HepG2 (cell line): ENCODE data around the gene SPATA32. TPM values are rescaled to one million over a fixed set of nuclear protein-coding genes. Genes with fewer than 3 reads are reported as not detected.

Experiments
- ATAC-seq: fragments of 200-7000 bp; cut with Tn5 transposase; 3 replicates; pipeline ENCODE4 v1.9.1; 2020; ENCODE audit warnings: mild to moderate bottlenecking, moderate library complexity
- BruUV-seq: library from RNA; stranded (reverse); fragments of 400-500 nt; replicated peaks from 2 replicates; lab custom pipeline; 2021; lab: Mats Ljungman, UMichigan
- CTCF ChIA-PET: fragments of 300-600 bp; formaldehyde crosslinking; extraction: SDS; loops from one replicate; lab custom pipeline; 2021; ENCODE audit warnings: low total read pairs, inconsistent platforms, low intra/inter-chr PET ratio; lab: Yijun Ruan, JAX
- POLR2A ChIA-PET: fragments of 350-600 bp; sonication (Branson Sonifier 250); formaldehyde crosslinking; loops from one replicate; lab custom pipeline; 2020; ENCODE audit warnings: antibody characterized with exemption, inconsistent platforms; lab: Yijun Ruan, JAX
- DNase-seq: peaks from one replicate; pipeline ENCODE4 v3.0.0-alpha.2; 2015; ENCODE audit warnings: low spot score
- FAIRE-seq: peaks from 3 replicates; lab custom pipeline; 2011; peaks lifted over from hg19 to GRCh38; lab: Jason Lieb, UNC
- H2AFZ ChIP-seq: one replicate; pipeline ENCODE4 v1.6.1; 2011; ENCODE audit warnings: low read length, inconsistent platforms
- H3K27ac ChIP-seq: fragments of 300-600 bp; 3 replicates; pipeline ENCODE4 v1.8.0; 2011; ENCODE audit warnings: mixed run types, mild to moderate bottlenecking, mixed read lengths, low read length, inconsistent platforms; ENCODE audit not compliant: insufficient read depth; ENCODE audit errors: extremely low read length
- H3K27me3 ChIP-seq, 2 experiments: fragments of 200-600 bp in 1 of 2; 2 replicates in 1 of 2; 3 replicates in 1 of 2; pipeline versions ENCODE4 v1.6.0 to v1.8.0; 2011; ENCODE audit warnings: low read length in 2 of 2, mild to moderate bottlenecking in 2 of 2, moderate library complexity in 2 of 2, inconsistent platforms in 1 of 2; ENCODE audit not compliant: insufficient read depth in 2 of 2, control insufficient read depth in 1 of 2
- H3K36me3 ChIP-seq, 2 experiments: fragments of 200-600 bp in 1 of 2; replicated peaks in 1 of 2; 2 replicates in 1 of 2; 3 replicates in 1 of 2; pipeline versions ENCODE4 v1.5.1 to v1.8.0; 2011; ENCODE audit warnings: low read length in 2 of 2, inconsistent platforms in 1 of 2; ENCODE audit not compliant: insufficient read depth in 2 of 2, control insufficient read depth in 1 of 2
- H3K4me1 ChIP-seq: 2 replicates; pipeline ENCODE4 v1.5.1; 2012; ENCODE audit warnings: low read length, inconsistent platforms; ENCODE audit not compliant: insufficient read depth
- H3K4me2 ChIP-seq: 2 replicates; pipeline ENCODE4 v1.6.0; 2011; ENCODE audit warnings: low read depth, low read length, inconsistent platforms
- H3K4me3 ChIP-seq, 3 experiments: fragments of 200-600 bp in 1 of 3; sonication (generic), shearing (Covaris generic) in 1 of 3; replicated peaks in 1 of 3; 2 replicates each; pipeline ENCODE4 v1.5.1; 2011 to 2016; ENCODE audit warnings: low read length in 3 of 3, inconsistent platforms in 2 of 3, low read depth in 2 of 3, mild to moderate bottlenecking in 2 of 3, control low read depth in 1 of 3, mixed read lengths in 1 of 3; ENCODE audit not compliant: insufficient read depth in 1 of 3
- H3K79me2 ChIP-seq: one replicate; pipeline ENCODE4 v1.6.1; 2011; ENCODE audit warnings: low read length, inconsistent platforms; ENCODE audit not compliant: insufficient read depth
- H3K9ac ChIP-seq: 2 replicates; pipeline ENCODE4 v1.6.0; 2011; ENCODE audit warnings: mild to moderate bottlenecking, low read depth, low read length, inconsistent platforms; ENCODE audit not compliant: insufficient read depth
- H3K9me3 ChIP-seq: 2 replicates; pipeline ENCODE4 v1.5.1; 2012; ENCODE audit warnings: mild to moderate bottlenecking, low read length
- H4K20me1 ChIP-seq: 2 replicates; pipeline ENCODE4 v1.6.0; 2011; ENCODE audit warnings: inconsistent platforms, mild to moderate bottlenecking, low read length, moderate library complexity; ENCODE audit not compliant: insufficient read depth
- FOXM1 ChIP-seq: sonication (generic); formaldehyde crosslinking; IDR thresholded peaks from 2 replicates; pipeline ENCODE4 v1.5.0; 2020; ENCODE audit warnings: missing genetic modification reagents
- ZNF235 ChIP-seq: sonication (generic); formaldehyde crosslinking; IDR thresholded peaks from 2 replicates; pipeline ENCODE4 v1.8.1; 2023; ENCODE audit warnings: mild to moderate bottlenecking, missing genetic modification reagents, borderline replicate concordance
- ZNF75D ChIP-seq: sonication (generic); formaldehyde crosslinking; IDR thresholded peaks from 2 replicates; pipeline ENCODE4 v1.8.1; 2023; ENCODE audit warnings: missing genetic modification reagents, mild to moderate bottlenecking, borderline replicate concordance
- WGBS: methylation state at CpG from one replicate; pipeline ENCODE4 v1.1.6; 2017; ENCODE audit warnings: low lambda C conversion rate; 5-methylcytosine and 5-hydroxymethylcytosine counted together
- in situ Hi-C: cut with HindIII; loops from 2 replicates; pipeline ENCODE4 v1.10.0; 2017; ENCODE audit warnings: low pct_unique_long_range_greater_than_20kb; ENCODE audit not compliant: extremely low pct_ligation_motif_present
- intact Hi-C: fragments of 100-400 bp; cut with micrococcal nuclease; formaldehyde crosslinking; loops from one replicate; pipeline ENCODE4 v1.10.0; 2022; ENCODE audit not compliant: unreplicated experiment
- polyA plus RNA-seq, 8 experiments: library from polyadenylated mRNA; depleted of rRNA in 3 of 8; stranded (reverse) in 7 of 8; unstranded in 1 of 8; fragments of >200 nt; fragmentation: Illumina TruSeq in 4 of 8; extraction: Trizol in 4 of 8; gene quantifications; 2 replicates each; pipeline versions ENCODE4 v1.2.1 to v1.2.3, GENCODE V29; 2011 to 2016; ENCODE audit warnings: low read depth in 4 of 8, missing spikeins in 1 of 8, mixed read lengths in 1 of 8; ENCODE audit not compliant: insufficient read depth in 1 of 8
- total RNA-seq, 5 experiments: library from RNA; depleted of rRNA; stranded (reverse); fragments of >200 nt; fragmentation: Illumina TruSeq; extraction: Trizol; gene quantifications; 2 replicates each; pipeline ENCODE4 v1.2.3, GENCODE V29; 2016; ENCODE audit warnings: low read depth in 1 of 5
- TF ChIP-seq, protein P1 (sequence below): sonication (generic); formaldehyde crosslinking; IDR thresholded peaks from 2 replicates; pipeline ENCODE4 v1.5.1; 2020; ENCODE audit warnings: mild to moderate bottlenecking, missing genetic modification reagents, moderate library complexity

Gene SPATA32
- total and polyA plus RNA-seq, 2 of the 13 experiments (the other 11 are each of a cell fraction or from before 2014, with no cell fraction given), result not detected

DNA sequence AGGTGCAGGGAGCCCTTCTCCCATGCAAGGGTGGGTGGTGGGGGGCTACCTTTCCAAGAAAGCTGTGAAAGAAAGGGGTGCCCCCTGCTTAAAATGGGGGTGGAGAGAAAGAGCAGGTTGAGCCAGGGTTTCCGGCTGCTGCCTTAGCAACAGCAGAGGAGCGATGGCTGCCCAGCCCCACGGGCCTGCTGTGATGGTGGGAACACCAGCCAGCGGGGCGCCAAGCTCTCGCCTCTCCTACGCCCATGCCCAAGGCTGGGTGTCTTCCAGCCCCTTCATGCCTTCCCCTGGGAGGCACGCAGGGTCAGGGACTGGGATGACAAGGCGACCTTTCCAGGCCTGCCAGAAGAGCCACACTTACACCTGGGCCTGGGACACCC lies 37.2 kb downstream of the SPATA32 start:
- in situ Hi-C loops, result no loop called here
- H3K36me3 ChIP-seq, result no peaks in the 10 kb centered on the region
- ChIA-PET POLR2A (interaction anchor here (2.3 kb wide), 1 partner anchor 76 kb away, joined by 11 read pairs; the partner anchor contains the start of gene HEXIM1), CTCF (no interaction called here)
- BruUV-seq, result no TSS peak
- intact Hi-C loops, result no loop called here
- H3K9me3 ChIP-seq, result no peaks in the 10 kb centered on the region
- H3K79me2 ChIP-seq, result no peaks in the 10 kb centered on the region
- TF ChIP-seq ZNF75D (CRISPR knock-in tag) (no peak), FOXM1 (no peak), ZNF235 (CRISPR knock-in tag) (no peak)
- TF ChIP-seq, protein P1, sequence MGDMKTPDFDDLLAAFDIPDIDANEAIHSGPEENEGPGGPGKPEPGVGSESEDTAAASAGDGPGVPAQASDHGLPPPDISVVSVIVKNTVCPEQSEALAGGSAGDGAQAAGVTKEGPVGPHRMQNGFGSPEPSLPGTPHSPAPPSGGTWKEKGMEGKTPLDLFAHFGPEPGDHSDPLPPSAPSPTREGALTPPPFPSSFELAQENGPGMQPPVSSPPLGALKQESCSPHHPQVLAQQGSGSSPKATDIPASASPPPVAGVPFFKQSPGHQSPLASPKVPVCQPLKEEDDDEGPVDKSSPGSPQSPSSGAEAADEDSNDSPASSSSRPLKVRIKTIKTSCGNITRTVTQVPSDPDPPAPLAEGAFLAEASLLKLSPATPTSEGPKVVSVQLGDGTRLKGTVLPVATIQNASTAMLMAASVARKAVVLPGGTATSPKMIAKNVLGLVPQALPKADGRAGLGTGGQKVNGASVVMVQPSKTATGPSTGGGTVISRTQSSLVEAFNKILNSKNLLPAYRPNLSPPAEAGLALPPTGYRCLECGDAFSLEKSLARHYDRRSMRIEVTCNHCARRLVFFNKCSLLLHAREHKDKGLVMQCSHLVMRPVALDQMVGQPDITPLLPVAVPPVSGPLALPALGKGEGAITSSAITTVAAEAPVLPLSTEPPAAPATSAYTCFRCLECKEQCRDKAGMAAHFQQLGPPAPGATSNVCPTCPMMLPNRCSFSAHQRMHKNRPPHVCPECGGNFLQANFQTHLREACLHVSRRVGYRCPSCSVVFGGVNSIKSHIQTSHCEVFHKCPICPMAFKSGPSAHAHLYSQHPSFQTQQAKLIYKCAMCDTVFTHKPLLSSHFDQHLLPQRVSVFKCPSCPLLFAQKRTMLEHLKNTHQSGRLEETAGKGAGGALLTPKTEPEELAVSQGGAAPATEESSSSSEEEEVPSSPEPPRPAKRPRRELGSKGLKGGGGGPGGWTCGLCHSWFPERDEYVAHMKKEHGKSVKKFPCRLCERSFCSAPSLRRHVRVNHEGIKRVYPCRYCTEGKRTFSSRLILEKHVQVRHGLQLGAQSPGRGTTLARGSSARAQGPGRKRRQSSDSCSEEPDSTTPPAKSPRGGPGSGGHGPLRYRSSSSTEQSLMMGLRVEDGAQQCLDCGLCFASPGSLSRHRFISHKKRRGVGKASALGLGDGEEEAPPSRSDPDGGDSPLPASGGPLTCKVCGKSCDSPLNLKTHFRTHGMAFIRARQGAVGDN (CRISPR knock-in tag), result 0 out of 2 replicates have a peak, but pooled peaks have one; percentile 23
- H3K9ac ChIP-seq, result no peak overlapping the region
- no peaks in the 10 kb centered on the region for H4K20me1 ChIP-seq
- FAIRE-seq, result no peak
- H3K27ac ChIP-seq, result no peak overlapping the region
- H2AFZ ChIP-seq, result no peak overlapping the region
- 52% methylated on average over 5 of the region's 9 CpGs for WGBS
- peaks cover 48% of the 10 kb centered on the region for H3K4me1 ChIP-seq
- peaks cover 26 to 63% of the 10 kb centered on the region in 2 experiments; a peak in 4 of 5 replicates for H3K27me3 ChIP-seq
- ATAC-seq, result no peak
- DNase-seq, result no peak
- H3K4me3 ChIP-seq, result no peak overlapping the region
- no peak overlapping the region for H3K4me2 ChIP-seq
